HG03025 (cell line): ENCODE measurements around the gene KLRK1.
"Not testable (repeated sequence)": the region's sequence is repeated elsewhere in the genome, so short reads cannot be mapped to it uniquely, and the experiment has no call there.

Experiments used
- ATAC-seq: cut with Tn5 transposase; IDR thresholded peaks from one replicate; pipeline ENCODE4 v1.9.1; 2021; ENCODE audit warnings: mild to moderate bottlenecking, moderate library complexity; ENCODE audit not compliant: unreplicated experiment, low FRiP score

The KLRK1 gene

DNA sequence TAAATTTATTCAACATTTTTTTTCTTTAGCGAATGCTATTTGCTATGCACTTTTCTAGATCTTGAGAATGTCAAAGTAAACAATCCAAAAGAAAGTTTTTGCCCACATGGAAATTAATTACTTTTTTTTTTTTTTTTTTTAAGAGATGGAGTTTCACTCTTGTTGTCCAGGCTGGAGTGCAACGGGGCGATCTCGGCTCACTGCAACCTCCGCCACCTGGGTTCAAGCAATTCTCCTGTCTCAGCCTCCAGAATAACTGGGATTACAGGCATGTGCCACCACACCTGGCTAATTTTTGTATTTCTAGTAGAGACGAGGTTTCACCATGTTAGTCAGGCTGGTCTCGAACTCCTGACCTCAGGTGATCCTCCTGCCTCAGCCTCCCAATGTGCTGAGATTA, 1.1 kb upstream of the KLRK1 start:
- not testable (repeated sequence) for ATAC-seq

DNA sequence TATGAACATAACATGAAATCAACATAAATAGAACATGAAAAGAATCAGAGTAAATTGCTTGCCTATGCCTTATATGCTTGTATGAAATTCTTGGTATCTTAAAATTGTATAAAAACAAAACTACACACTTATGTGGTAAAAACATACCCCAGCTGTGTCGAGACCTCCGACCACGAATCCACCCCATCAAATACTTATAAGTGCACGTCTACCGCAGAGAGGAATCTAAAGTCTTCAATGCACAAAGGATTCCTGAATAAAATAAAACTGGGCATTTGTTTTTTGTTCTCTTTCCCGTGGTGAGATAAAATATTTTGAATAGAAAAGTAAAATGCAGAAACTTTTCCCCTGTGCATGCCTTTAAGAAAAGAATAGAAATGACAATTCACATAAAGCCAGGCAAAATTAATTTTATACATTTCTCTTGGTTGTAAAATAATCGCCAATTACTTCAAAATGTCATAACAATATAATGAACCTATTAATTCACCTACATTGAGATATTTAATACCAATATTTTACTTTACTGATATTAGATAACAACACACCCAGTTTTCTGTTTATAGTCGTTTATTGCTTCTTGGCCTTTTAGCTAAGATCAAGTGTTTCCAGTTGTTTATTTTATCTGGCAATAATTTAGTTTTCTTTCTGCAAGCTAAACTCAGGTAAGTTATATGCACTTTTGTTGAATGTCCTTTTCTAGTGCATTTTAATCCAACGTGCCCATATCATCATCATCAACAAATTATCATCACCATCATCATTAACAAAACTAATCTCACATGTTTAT, 1.0 kb downstream of the KLRK1 start:
- no peak for ATAC-seq

DNA sequence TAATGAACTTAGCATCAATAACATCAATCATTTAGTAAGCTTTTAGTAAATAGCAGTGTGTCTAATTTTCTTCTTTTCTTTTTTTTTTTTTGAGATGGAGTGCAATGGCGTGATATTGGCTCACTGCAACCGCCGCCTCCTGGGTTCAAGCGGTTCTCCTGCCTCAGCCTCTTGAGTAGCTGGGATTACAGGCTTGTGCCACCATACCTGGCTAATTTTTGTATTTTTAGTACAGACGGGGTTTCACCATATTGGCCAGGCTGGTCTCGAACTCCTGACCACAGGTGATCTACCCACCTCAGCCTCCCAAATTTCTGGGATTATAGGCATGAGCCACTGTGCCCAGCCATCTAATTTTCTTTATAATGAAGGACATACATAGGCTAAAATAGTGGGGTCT, 2.3 kb downstream of the KLRK1 start:
- ATAC-seq: not testable (repeated sequence)

DNA sequence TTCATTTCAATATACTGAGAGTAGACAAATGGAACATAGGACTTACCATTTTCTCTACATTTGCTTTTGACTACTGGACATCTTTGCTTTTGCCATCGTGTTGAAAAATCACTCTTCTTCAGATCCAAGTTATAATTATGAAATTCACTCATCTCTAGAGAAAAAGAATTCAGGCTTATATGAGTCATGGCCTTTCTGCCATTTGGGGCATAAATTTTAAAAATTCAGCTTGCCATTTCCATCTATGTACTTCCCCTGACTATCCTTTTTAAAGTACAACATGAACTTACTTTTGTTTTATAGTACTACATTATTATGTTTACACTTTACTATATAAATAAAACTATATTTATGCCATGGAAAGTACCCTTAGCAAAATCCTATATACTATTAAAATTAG, 3.0 kb downstream of the KLRK1 start:
- no peak for ATAC-seq

DNA sequence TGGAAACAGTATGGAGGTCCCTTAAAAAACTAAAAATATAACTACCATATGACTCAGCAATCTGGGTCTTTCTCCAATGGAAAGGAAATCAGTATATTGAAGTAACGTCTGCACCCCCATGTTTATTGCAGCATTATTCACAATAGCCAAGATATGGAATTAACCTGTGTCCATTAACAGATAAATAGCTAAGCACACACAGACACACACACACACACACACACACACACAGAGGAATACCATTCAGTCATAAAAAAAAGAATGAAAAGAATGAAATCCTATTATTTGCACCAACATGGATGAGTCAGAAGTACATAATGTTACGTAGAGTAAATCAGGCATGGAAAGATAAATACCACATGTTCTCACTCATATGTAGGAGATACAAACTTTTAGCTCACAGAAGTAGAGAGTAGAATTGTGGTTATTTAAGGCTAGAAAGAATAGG, 4.7 kb downstream of the KLRK1 start:
- ATAC-seq: no peak

DNA sequence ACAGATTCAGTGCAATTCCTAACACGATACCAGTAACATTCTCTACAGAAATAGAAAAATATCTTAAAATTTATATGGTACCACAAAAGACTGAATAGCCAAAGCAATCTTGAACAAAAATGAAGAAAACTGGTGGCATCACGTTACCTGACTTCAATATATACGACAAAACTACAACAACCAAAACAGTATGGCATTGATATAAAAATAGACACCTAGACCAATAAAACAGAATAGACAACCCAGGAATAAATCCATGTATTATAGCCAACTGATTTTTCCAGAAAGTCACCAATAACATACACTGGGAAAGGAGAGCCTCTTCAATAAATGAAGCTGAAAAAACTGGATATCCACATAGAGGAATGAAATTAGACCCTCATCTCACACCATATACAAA, 5.7 kb downstream of the KLRK1 start:
- ATAC-seq: no peak

DNA sequence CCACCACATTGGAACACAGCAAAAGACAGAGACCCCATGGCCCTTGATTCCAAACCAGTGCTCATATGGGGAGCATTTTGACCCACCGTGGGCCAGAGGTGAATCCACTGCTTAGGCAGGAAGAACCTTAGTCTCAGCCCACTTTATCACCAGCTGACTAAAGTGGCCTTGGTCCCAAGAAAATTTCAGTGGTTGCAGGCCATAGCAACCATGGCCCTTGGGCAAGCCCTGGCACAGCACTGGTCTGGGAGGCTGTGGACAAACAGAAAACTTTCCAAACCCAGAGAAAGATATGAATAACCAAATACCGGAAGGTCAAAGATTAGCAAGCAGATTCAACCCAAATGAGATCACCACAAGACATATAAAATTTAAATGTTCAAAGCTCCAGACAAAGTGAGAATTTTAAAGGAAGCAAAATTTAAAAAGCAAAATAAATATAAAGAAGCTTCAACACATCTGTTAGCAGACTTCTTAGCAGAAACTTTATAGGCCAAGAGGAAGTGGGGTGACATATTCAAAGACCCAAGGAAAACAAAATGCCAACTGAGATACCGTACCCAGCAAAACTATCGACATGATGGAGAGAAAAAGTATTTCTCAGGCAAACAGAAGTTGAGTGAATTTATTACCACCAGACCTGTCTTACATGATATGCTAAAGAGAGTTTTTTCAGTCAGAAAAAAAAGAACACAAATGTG, 7.8 kb downstream of the KLRK1 start:
- no peak for ATAC-seq

- not testable (repeated sequence) for ATAC-seq
These were observed 11.1 kb downstream of the KLRK1 start for GRCh38 chr12:10378737-10379136.

GRCh38 chr12:10374624-10375018, 15.2 kb downstream of the KLRK1 start:
- ATAC-seq: no peak

- no peak for ATAC-seq
These were observed 17.3 kb downstream of the KLRK1 start for GRCh38 chr12:10372559-10372958.

- not testable (repeated sequence) for ATAC-seq
These were observed 17.8 kb downstream of the KLRK1 start for GRCh38 chr12:10371893-10372535.

- no peak for ATAC-seq
These were observed 20.1 kb downstream of the KLRK1 start for GRCh38 chr12:10369557-10370415.

- ATAC-seq: no peak
These were observed 21.4 kb downstream of the KLRK1 start for GRCh38 chr12:10368206-10369171.

DNA sequence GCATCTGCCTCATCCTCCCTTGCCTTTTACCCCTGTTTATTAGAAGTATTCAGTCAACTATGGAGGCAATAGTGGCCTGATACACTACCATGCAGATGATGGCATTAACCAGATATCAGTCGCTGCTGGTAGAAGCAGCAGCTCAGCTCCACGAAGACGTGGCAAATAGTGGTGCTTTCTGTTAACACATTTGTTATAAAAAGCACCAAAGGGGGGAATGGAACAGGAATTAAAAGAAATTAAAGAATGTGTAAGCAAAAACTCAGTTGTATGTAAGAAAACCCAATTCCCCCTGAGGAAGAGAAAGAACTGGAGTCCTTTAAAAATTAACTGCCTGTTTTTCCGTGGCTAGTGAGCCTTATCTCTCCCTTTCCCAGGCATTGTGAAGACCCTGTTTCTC, 22.1 kb downstream of the KLRK1 start:
- ATAC-seq: not testable (repeated sequence)

- ATAC-seq: no peak
These were observed 23.0 kb downstream of the KLRK1 start for GRCh38 chr12:10366875-10367274.

- ATAC-seq: no peak
These were observed 24.0 kb downstream of the KLRK1 start for GRCh38 chr12:10365696-10366405.

- peak; percentile 52 for ATAC-seq
These were observed 24.8 kb downstream of the KLRK1 start for GRCh38 chr12:10364815-10365622.
